PC-9 (cell line): ENCODE data around the gene TBC1D14. TPM values are rescaled to one million over a fixed set of nuclear protein-coding genes. Genes with fewer than 3 reads are reported as not detected.

Source experiments
- BruUV-seq: library from RNA; stranded (reverse); fragments of 400-500 nt; replicated peaks from 2 replicates; lab custom pipeline; 2021; lab: Mats Ljungman, UMichigan
- CTCF ChIA-PET: fragments of 300-600 bp; sonication (Branson Sonifier 250); formaldehyde crosslinking; loops from one replicate; lab custom pipeline; 2022; ENCODE audit warnings: antibody characterized with exemption; lab: Charles Lee
- POLR2A ChIA-PET: fragments of 300-600 bp; sonication (Branson Sonifier 250); formaldehyde crosslinking; loops from one replicate; lab custom pipeline; 2022; ENCODE audit warnings: antibody characterized with exemption; ENCODE audit not compliant: unreplicated experiment; lab: Charles Lee
- DNase-seq, 2 experiments: peaks; one replicate each; pipeline versions ENCODE4 v3.0.0 to v3.0.0-alpha.2; 2015 to 2022; ENCODE audit warnings: mixed read lengths in 1 of 2
- H2AFZ ChIP-seq: fragments of 200-600 bp; sonication (generic); 2 replicates; pipeline ENCODE4 v1.8.1; 2017; ENCODE audit warnings: antibody characterized with exemption
- H3F3A ChIP-seq: fragments of 200-600 bp; sonication (generic); 2 replicates; pipeline ENCODE4 v1.8.1; 2017; ENCODE audit warnings: antibody characterized with exemption, mild to moderate bottlenecking, low read depth; ENCODE audit not compliant: insufficient read depth
- H3K27ac ChIP-seq: fragments of 200-600 bp; sonication (generic); 2 replicates; pipeline ENCODE4 v1.6.1; 2016; ENCODE audit warnings: mixed run types
- H3K27me3 ChIP-seq: fragments of 200-600 bp; sonication (generic); 2 replicates; pipeline ENCODE4 v1.6.1; 2016; ENCODE audit warnings: low read depth, mixed run types; ENCODE audit not compliant: insufficient read depth
- H3K36me3 ChIP-seq: fragments of 200-600 bp; sonication (generic); 2 replicates; pipeline ENCODE4 v1.6.1; 2016; ENCODE audit warnings: low read depth, mixed run types
- H3K4me1 ChIP-seq: fragments of 200-600 bp; sonication (generic); replicated peaks from 2 replicates; pipeline ENCODE4 v1.6.1; 2016; ENCODE audit warnings: mixed run types; ENCODE audit not compliant: insufficient read depth
- H3K4me2 ChIP-seq: fragments of 200-600 bp; sonication (generic); 2 replicates; pipeline ENCODE4 v1.6.1; 2017; ENCODE audit warnings: mixed run types
- H3K4me3 ChIP-seq: fragments of 200-600 bp; sonication (generic); 2 replicates; pipeline ENCODE4 v1.6.1; 2016; ENCODE audit warnings: mixed run types
- H3K79me2 ChIP-seq: fragments of 200-600 bp; sonication (generic); 2 replicates; pipeline ENCODE4 v1.6.1; 2017; ENCODE audit warnings: low read depth, mixed run types
- H3K9me2 ChIP-seq: fragments of 200-600 bp; sonication (generic); 2 replicates; pipeline ENCODE4 v1.8.1; 2017; ENCODE audit warnings: mild to moderate bottlenecking; ENCODE audit not compliant: insufficient read depth
- H3K9me3 ChIP-seq: fragments of 200-600 bp; sonication (generic); 2 replicates; pipeline ENCODE4 v1.8.1; 2016; ENCODE audit warnings: low read depth; ENCODE audit not compliant: insufficient read depth
- H4K20me1 ChIP-seq: fragments of 200-600 bp; sonication (generic); 2 replicates; pipeline ENCODE4 v1.8.1; 2017; ENCODE audit not compliant: insufficient read depth
- EZH2 ChIP-seq: fragments of 200-600 bp; sonication (generic); IDR thresholded peaks from 2 replicates; pipeline ENCODE4 v1.8.0; 2017; ENCODE audit warnings: antibody characterized with exemption, low read depth
- intact Hi-C: fragments of 100-400 bp; cut with micrococcal nuclease; formaldehyde crosslinking; loops from one replicate; pipeline ENCODE4 v1.10.0; 2022; ENCODE audit not compliant: unreplicated experiment
- total RNA-seq: library from RNA; stranded (reverse); gene quantifications from 2 replicates; pipeline ENCODE4 v1.2.3, GENCODE V29; 2021
- TF ChIP-seq, protein P1 (sequence below): fragments of 200-600 bp; sonication (generic); conservative IDR thresholded peaks from 2 replicates; pipeline ENCODE4 v1.6.1; 2017; ENCODE audit warnings: mixed run types, antibody characterized with exemption, mild to moderate bottlenecking, moderate library complexity

TBC1D14 gene
- total RNA-seq, 1 experiment from 2014 or later = 46.2 TPM

DNA sequence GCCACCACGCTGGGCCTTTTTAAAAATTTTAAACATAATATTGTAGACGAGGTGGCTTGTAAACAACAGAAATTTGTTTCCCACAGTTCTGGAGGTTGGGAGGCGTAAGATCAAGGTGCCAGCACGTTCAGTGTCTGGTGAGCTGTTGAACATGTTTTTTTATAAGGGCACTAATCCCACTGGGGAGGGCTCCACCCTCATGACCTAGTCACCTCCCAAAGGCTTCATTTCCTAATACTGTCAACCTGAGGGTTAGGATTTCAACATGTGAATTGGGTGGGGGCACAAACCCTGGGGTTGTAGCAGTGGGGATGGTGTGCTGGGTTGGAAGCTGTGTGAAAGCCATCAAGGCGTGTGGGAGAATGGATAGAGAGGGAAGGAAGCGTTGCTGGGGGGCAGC, 27.6 kb downstream of the TBC1D14 start:
- H3K4me3 ChIP-seq = no peak overlapping the region
- H3K9me2 ChIP-seq = no peaks in the 10 kb centered on the region
- ChIA-PET POLR2A (no interaction called here), CTCF (no interaction called here)
- H3K4me1 ChIP-seq = peaks cover 22% of the 10 kb centered on the region
- no peaks in the 10 kb centered on the region for H3K27me3 ChIP-seq
- DNase-seq = no peak
- intact Hi-C loops = no loop called here
- H3K36me3 ChIP-seq = no peaks in the 10 kb centered on the region
- H3K4me2 ChIP-seq = no peak overlapping the region
- H3F3A ChIP-seq = peaks cover 13% of the 10 kb centered on the region
- 0 out of 2 replicates have a peak, but pooled peaks cover 6% of the 10 kb centered on the region for H3K79me2 ChIP-seq
- TF ChIP-seq, protein P1, sequence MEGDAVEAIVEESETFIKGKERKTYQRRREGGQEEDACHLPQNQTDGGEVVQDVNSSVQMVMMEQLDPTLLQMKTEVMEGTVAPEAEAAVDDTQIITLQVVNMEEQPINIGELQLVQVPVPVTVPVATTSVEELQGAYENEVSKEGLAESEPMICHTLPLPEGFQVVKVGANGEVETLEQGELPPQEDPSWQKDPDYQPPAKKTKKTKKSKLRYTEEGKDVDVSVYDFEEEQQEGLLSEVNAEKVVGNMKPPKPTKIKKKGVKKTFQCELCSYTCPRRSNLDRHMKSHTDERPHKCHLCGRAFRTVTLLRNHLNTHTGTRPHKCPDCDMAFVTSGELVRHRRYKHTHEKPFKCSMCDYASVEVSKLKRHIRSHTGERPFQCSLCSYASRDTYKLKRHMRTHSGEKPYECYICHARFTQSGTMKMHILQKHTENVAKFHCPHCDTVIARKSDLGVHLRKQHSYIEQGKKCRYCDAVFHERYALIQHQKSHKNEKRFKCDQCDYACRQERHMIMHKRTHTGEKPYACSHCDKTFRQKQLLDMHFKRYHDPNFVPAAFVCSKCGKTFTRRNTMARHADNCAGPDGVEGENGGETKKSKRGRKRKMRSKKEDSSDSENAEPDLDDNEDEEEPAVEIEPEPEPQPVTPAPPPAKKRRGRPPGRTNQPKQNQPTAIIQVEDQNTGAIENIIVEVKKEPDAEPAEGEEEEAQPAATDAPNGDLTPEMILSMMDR = no peak
- H3K27ac ChIP-seq = no peak overlapping the region
- no TSS peak for BruUV-seq
- H4K20me1 ChIP-seq = no peaks in the 10 kb centered on the region
- H3K9me3 ChIP-seq = no peaks in the 10 kb centered on the region
- no peak overlapping the region for H2AFZ ChIP-seq

GRCh38 chr4:6937754-6938153, 28.1 kb downstream of the TBC1D14 start:
- TF ChIP-seq, protein P1 = no peak
- no peak for TF ChIP-seq EZH2
- Histone ChIP-seq H3K79me2 (0 out of 2 replicates have a peak, but pooled peaks cover 6% of the 10 kb centered on the region), H4K20me1 (no peaks in the 10 kb centered on the region), H3K27ac (no peak overlapping the region), H3K4me2 (no peak overlapping the region), H3K9me2 (no peaks in the 10 kb centered on the region), H3K4me1 (peaks cover 28% of the 10 kb centered on the region), H3K36me3 (no peaks in the 10 kb centered on the region), H3K9me3 (no peaks in the 10 kb centered on the region), H3F3A (peaks cover 17% of the 10 kb centered on the region), H3K27me3 (no peaks in the 10 kb centered on the region), H3K4me3 (no peak overlapping the region), H2AFZ (no peak overlapping the region)
- CTCF ChIA-PET = no interaction called here
- intact Hi-C loops = no loop called here
- no peak for DNase-seq
- no TSS peak for BruUV-seq
- POLR2A ChIA-PET = no interaction called here

DNA sequence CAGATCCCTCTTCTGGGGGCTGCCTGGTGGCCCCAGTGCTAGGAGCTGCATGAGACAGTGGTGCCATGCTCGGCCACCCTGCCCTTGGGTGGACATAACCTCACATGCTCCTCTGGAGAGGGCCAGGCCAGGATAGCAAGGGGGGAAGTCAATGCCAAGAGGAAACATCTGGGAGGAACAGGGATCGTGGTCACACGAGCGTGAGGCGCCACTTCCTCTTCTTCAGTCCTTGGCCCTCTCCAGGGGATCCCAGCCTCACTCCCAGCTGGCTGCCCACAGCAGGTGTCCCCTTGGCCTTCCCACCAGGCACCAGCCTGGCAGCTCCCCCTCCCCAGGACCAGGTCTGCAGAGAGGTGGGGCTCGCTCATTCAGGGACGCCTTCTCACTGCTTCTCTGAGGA, 28.6 kb downstream of the TBC1D14 start:
- no peaks in the 10 kb centered on the region for H4K20me1 ChIP-seq
- no peak overlapping the region for H3K4me3 ChIP-seq
- CTCF ChIA-PET = no interaction called here
- no peaks in the 10 kb centered on the region for H3K9me3 ChIP-seq
- TF ChIP-seq EZH2 = no peak
- TF ChIP-seq, protein P1 = no peak
- no peaks in the 10 kb centered on the region for H3K9me2 ChIP-seq
- peaks cover 22% of the 10 kb centered on the region for H3F3A ChIP-seq
- H3K27me3 ChIP-seq = no peaks in the 10 kb centered on the region
- no peak overlapping the region for H3K27ac ChIP-seq
- H3K79me2 ChIP-seq = 0 out of 2 replicates have a peak, but pooled peaks cover 6% of the 10 kb centered on the region
- intact Hi-C loops = no loop called here
- no peak overlapping the region for H3K4me2 ChIP-seq
- H2AFZ ChIP-seq = no peak overlapping the region
- BruUV-seq = no TSS peak
- H3K36me3 ChIP-seq = no peaks in the 10 kb centered on the region
- POLR2A ChIA-PET = no interaction called here
- peaks cover 32% of the 10 kb centered on the region for H3K4me1 ChIP-seq
- DNase-seq = no peak
